Stimulated activated CD4-positive, alpha-beta T cell treated with anti-CD3 and anti-CD28 coated beads, Interleukin-1b, Interleukin-23, amount 100 ng/mL, for 48 hours (primary cell): ENCODE results near the gene DERL2.
"Not testable (repeated sequence)": the region's sequence is repeated elsewhere in the genome, so short reads cannot be mapped to it uniquely, and the experiment has no call there.

Experiments
- DNase-seq: peaks from one replicate; pipeline ENCODE4 v3.0.0-alpha.2; 2020

Gene DERL2

DNA sequence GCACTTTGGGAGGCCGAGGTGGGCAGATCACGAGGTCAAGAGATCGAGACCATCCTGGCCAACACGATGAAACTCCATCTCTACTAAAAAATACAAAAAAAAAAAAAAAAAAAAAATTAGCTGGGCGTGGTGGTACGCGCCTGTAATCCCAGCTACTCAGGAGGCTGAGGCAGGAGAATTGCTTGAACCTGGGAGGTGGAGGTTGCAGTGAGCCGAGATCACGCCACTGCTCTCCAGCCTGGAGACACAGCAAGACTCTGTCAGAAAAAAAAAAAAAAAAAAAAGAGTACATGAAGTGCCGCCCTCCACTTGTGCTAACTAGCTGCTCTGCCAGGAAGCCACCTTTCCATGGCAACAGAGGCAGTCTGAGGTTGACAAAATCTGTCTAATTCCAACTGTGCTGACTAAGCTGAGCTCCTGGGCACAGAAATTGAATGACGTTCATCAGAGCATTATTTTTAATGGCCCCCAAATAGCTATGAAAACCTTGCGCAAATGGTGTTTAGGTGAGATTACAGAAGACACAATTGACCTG is 50.1 kb downstream of the DERL2 start:
- not testable (repeated sequence) for DNase-seq

DNA sequence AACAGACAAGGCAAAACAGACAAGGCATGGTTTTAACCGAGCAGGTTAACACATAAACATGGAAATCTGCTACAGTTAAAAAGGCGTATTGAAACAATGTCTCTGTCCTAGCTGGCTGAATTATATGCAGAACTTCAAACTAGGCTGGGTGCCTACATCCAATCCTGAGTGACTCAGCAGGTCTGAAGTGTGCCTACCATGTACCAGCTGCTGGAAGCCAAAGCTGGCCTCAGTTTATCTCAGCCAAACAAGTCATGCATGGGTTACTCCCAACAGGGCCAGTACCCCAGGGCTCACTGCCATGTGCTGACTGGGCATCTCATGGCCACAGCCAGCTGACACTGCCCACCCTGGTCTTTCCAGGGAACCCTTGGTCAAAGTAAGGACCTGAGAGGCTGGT is 51.0 kb downstream of the DERL2 start:
- no peak for DNase-seq

DNA sequence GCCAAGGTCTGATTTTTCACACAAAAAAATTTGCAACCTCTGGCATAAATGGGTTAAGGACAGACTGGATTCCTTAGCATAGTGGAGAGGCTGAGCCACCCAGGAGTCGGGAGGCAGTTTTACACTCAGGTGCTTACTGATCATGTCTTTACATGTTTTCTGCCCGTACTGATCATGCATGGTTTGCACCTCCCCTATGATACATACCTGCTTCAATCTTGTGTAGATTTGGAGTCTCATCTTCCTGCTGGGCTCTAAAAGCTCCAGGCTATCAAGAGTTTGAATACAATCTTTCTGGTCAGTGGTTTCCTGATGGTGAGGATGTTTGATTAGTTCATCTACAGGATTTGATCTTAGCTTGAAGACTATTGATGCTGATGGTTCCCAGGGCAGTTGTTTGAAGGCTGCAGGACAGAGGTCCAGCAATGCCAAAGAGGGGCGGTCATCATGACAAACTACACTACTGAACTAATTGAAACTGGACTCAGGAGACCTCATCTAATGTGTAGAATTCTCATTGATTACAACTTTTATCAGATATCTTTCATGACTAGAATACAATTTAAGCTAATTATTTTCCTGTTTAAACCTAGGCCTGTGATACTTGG is 53.9 kb downstream of the DERL2 start:
- no peak for DNase-seq

DNA sequence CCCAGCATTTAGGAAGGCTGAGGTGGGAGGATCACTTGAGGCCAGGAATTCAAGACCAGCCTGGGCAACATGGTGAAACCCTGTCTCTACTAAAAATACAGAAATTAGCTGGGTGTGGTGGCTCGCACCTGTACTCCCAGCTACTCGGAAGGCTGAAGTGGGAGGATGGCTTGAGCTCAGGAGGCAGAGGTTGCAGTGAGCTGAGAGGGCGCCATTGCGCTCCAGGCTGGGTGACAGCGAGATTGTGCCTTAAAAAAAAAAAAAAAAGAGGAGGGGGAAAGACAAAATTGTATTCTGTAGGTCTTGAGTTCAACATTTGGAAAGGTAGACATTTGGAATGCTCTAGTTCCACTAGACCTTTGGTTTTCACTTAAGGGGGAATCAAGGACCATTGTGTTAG is 54.7 kb downstream of the DERL2 start:
- not testable (repeated sequence) for DNase-seq

DNA sequence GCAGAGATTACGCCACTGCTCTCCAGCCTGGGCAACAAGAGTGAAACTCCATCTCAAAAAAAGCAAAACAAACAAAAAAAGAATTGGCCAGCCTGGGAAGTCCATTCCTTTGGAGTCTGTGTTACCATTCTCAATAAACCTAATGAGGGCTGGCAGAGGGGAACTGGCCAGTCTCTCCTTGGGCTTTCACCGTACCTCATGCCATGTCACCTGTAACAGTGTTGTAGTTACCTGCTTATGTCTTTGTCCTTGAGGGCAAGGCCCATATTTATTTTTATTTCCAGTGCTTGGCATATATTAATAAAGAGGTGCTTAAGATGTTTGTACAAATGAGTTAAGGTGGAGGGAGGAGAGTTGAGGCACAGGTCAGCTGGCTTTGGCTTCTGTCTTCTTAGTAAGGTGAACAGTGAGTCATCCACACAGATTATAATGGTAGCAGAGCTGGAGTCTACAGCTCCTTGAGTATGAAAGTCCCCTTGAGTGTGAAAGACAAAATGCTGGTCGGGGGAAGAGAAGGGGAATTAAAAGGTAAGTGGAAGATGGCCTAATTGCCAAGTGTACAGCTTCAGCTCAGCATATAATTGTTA is 55.5 kb downstream of the DERL2 start:
- DNase-seq: no peak

GRCh38 chr17:5429191-5429887 is 56.6 kb downstream of the DERL2 start:
- no peak for DNase-seq

DNA sequence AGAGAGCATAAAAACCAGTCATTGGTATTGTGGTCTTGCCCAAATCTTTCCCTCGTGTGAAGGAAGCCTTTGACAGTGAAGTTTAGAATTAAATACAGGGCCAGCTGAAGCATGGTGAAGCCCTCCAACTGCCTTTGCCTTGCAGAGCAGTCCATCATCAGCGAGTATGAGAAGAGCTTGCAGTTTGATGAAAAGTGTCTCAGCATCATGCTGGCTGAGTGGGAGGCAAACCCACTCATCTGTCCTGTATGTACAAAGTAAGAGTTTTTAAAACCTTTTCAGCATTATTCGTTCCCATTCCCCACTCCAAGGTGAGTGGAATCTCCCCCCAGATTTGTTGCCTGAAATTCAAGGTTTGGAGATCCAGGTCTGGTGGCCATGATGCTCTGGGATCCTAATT is 60.2 kb downstream of the DERL2 start:
- DNase-seq: no peak

DNA sequence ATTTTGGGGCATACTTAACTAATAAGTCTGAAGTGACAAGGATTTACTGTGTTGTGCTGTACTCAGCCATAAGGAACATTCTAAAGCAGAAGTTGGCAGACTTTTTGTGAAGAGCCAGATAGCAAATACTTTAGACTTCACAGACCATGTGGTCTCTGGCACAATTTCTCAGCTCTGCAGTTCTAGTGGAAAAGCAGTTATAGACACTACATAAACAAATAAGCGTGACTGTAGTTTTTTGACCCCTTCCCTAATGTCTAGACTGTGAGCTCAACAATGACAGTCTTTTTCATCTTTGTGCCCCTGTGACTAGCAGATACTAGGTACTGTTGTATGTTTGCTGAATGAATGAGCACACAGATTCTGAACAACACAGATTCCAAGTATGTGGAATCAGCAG is 61.1 kb downstream of the DERL2 start:
- DNase-seq: no peak

- DNase-seq: no peak
Observed at GRCh38 chr17:5422505-5422904, 63.5 kb downstream of the DERL2 start.
